ENCODE data around the gene ASPSCR1.
A peak's percentile ranks its signal among the peaks of the same experiment; 100 is the strongest.

ASPSCR1 gene

GRCh38 chr17:82052638-82053059, 75.2 kb downstream of the ASPSCR1 start:
- Mint-ChIP-seq H3K27me3 (no peaks in the 10 kb centered on the region), H3K4me3 (peak overlapping the region; percentile 81), H3K4me1 (peaks cover 14% of the 10 kb centered on the region), H3K27ac (peak overlapping the region; percentile 46), H3K36me3 (no peaks in the 10 kb centered on the region), H3K9me3 (no peaks in the 10 kb centered on the region)

DNA sequence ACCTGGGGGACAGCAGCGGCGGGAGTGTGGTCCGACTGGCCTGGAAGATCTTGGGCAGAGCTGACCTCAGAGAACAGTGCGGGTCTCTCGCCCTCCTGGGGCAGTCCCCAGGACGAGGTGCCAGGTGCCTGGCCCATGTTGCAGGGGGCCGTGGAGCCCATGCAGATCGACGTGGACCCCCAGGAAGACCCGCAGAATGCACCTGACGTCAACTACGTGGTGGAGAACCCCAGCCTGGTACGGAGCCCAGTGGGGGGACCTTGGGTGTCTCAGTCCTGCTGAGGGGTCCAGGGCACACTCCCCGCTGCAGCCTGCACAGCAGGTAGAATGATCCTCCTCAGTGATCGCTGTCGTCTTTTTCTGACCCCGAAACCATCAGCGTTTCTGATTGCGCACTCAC, 75.7 kb downstream of the ASPSCR1 start:
- H3K27ac Mint-ChIP-seq, result no peak overlapping the region
- peak overlapping the region; percentile 81 for H3K4me3 Mint-ChIP-seq
- H3K9me3 Mint-ChIP-seq, result no peaks in the 10 kb centered on the region

GRCh38 chr17:82053556-82054263, 76.3 kb downstream of the ASPSCR1 start:
- Mint-ChIP-seq H3K27ac (no peak overlapping the region), H3K36me3 (no peaks in the 10 kb centered on the region)

More for the DNA sequence above, 75.7 kb downstream of the ASPSCR1 start:
- H3K27me3 Mint-ChIP-seq, result no peaks in the 10 kb centered on the region
- H3K36me3 Mint-ChIP-seq, result no peaks in the 10 kb centered on the region
- peaks cover 14% of the 10 kb centered on the region for H3K4me1 Mint-ChIP-seq

GRCh38 chr17:82054351-82055022, 77.1 kb downstream of the ASPSCR1 start:
- Mint-ChIP-seq H3K27me3 (no peaks in the 10 kb centered on the region), H3K36me3 (no peaks in the 10 kb centered on the region), H3K4me3 (no peak overlapping the region), H3K4me1 (peaks cover 14% of the 10 kb centered on the region), H3K27ac (no peak overlapping the region), H3K9me3 (no peaks in the 10 kb centered on the region)

More at GRCh38 chr17:82053556-82054263, 76.3 kb downstream of the ASPSCR1 start:
- Mint-ChIP-seq H3K4me3 (peak overlapping the region; percentile 81), H3K9me3 (no peaks in the 10 kb centered on the region), H3K27me3 (no peaks in the 10 kb centered on the region), H3K4me1 (peaks cover 14% of the 10 kb centered on the region)

GRCh38 chr17:82055023-82055964, 77.9 kb downstream of the ASPSCR1 start:
- Mint-ChIP-seq H3K27me3 (no peaks in the 10 kb centered on the region), H3K9me3 (no peaks in the 10 kb centered on the region), H3K4me3 (no peak overlapping the region), H3K27ac (no peak overlapping the region), H3K36me3 (no peaks in the 10 kb centered on the region), H3K4me1 (peaks cover 14% of the 10 kb centered on the region)

- Mint-ChIP-seq H3K4me1 (peaks cover 7% of the 10 kb centered on the region), H3K27me3 (no peaks in the 10 kb centered on the region), H3K9me3 (no peaks in the 10 kb centered on the region), H3K36me3 (no peaks in the 10 kb centered on the region), H3K27ac (no peak overlapping the region), H3K4me3 (no peak overlapping the region)
These were observed 78.7 kb downstream of the ASPSCR1 start for GRCh38 chr17:82055965-82056728.

DNA sequence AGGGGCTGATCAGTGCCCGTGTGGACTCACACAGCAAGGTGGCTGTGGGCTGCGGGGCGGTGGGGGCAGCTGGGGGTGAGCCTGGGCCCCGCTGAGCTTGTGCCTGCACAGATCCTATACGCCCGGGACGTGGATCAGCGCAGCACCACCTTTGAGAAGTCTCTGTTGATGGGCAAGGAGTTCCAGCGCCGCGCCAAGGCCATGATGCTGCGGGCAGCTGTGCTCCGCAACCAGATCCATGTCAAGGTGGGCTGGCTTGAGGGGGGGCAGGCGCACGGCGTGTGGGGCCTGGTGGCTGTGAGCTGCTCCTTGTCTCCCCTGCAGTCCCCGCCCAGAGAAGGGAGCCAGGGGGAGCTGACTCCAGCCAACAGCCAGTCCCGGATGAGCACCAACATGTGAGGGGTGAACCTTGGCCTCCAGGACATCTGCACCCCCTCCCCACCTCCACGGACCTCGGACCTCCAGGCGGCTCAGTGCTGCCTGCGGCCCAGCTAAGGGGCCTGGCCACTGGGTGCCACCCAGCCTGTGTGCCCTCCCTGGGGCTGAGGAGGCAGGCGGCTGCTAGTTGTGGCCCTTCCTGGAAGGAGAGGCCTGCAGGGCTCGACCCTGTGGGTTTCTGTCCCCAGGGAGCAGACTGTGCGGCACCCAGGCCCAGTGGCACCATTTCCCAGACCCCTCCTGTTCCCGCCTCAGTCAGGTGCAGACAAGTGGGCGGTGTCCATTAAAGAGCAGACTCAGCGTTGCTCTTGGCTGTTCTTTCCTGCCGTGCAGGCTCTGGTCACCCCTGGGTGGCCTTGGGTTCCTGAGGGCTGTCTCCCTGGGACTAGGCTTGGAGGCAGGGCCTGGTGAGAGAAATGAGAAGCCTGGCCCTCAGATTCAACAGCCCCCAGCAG, 79.5 kb downstream of the ASPSCR1 start:
- no peaks in the 10 kb centered on the region for H3K36me3 Mint-ChIP-seq
- H3K9me3 Mint-ChIP-seq, result no peaks in the 10 kb centered on the region
- H3K4me3 Mint-ChIP-seq, result no peak overlapping the region
- H3K27ac Mint-ChIP-seq, result no peak overlapping the region
- no peaks in the 10 kb centered on the region for H3K27me3 Mint-ChIP-seq
- H3K4me1 Mint-ChIP-seq, result peaks cover 7% of the 10 kb centered on the region

DNA sequence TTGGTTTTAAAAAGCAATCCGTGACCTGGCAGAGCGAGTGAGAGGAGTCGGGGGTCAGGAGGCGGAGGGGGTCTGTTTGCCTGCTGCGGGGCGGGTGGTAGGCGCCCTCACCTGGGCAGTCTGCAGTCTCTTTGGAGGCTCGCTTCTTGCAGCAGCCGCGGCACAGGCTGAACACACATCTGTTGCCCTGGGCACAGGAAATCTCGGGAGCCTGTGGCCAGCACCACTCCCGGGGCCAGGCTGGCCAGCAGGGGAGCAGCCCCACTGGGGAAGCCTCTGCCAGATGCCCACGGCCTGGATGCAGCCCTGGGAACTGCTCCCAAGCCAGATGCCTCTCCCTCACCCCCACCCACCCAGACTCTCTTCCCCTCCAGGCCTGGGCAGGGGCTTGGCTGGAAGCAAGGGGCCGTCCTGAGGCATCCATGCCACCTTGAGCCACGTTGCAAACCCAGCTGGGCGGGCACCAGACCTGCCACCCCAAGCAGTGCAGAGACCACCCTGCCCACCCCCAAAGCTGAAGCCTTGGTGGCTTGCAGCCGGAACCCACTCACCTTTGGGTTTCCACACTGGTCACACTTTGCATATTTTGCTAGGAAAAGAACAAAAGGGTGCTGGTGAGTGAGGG, 80.9 kb downstream of the ASPSCR1 start:
- peaks cover 4% of the 10 kb centered on the region for H3K4me1 Mint-ChIP-seq
- no peak overlapping the region for H3K4me3 Mint-ChIP-seq
- no peaks in the 10 kb centered on the region for H3K27me3 Mint-ChIP-seq
- no peak overlapping the region for H3K27ac Mint-ChIP-seq
- H3K36me3 Mint-ChIP-seq, result no peaks in the 10 kb centered on the region
- H3K9me3 Mint-ChIP-seq, result no peaks in the 10 kb centered on the region

- H3K4me3 Mint-ChIP-seq, result no peak overlapping the region
- H3K9me3 Mint-ChIP-seq, result no peaks in the 10 kb centered on the region
- H3K36me3 Mint-ChIP-seq, result no peaks in the 10 kb centered on the region
- peaks cover 3% of the 10 kb centered on the region for H3K4me1 Mint-ChIP-seq
- no peaks in the 10 kb centered on the region for H3K27me3 Mint-ChIP-seq
- H3K27ac Mint-ChIP-seq, result no peak overlapping the region
These were observed 81.4 kb downstream of the ASPSCR1 start for GRCh38 chr17:82058855-82059249.

GRCh38 chr17:82059272-82060000, 82.0 kb downstream of the ASPSCR1 start:
- no peaks in the 10 kb centered on the region for H3K27me3 Mint-ChIP-seq
- H3K4me1 Mint-ChIP-seq, result peaks cover 3% of the 10 kb centered on the region
- H3K27ac Mint-ChIP-seq, result no peak overlapping the region
- H3K9me3 Mint-ChIP-seq, result no peaks in the 10 kb centered on the region
- no peaks in the 10 kb centered on the region for H3K36me3 Mint-ChIP-seq
- no peak overlapping the region for H3K4me3 Mint-ChIP-seq

DNA sequence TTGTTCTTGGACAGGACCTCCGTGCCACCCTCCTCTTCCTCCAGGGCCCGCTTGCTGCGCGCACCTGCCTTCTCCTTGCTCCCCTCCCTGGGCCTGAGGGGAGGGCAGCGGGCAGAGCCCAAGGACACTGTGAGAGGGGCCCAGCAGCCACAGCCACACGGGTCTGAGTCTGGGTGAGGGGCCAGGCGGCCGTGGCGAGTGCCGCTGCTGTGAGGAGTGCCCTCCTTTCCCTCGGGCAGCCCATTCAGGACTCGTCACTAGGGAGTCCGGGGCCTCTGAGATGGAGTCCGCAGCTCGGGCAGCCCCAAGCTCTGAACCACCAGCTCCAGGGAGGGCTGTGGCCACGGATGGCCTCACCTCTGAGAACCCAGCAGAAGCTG, 82.6 kb downstream of the ASPSCR1 start:
- H3K4me1 Mint-ChIP-seq, result peaks cover 3% of the 10 kb centered on the region
- no peaks in the 10 kb centered on the region for H3K9me3 Mint-ChIP-seq
- H3K27me3 Mint-ChIP-seq, result no peaks in the 10 kb centered on the region
- no peak overlapping the region for H3K4me3 Mint-ChIP-seq
- no peaks in the 10 kb centered on the region for H3K36me3 Mint-ChIP-seq
- H3K27ac Mint-ChIP-seq, result no peak overlapping the region

GRCh38 chr17:82060614-82061013, 83.2 kb downstream of the ASPSCR1 start:
- no peaks in the 10 kb centered on the region for H3K27me3 Mint-ChIP-seq
- peaks cover 3% of the 10 kb centered on the region for H3K4me1 Mint-ChIP-seq
- no peak overlapping the region for H3K27ac Mint-ChIP-seq
- no peak overlapping the region for H3K4me3 Mint-ChIP-seq
- no peaks in the 10 kb centered on the region for H3K36me3 Mint-ChIP-seq
- no peaks in the 10 kb centered on the region for H3K9me3 Mint-ChIP-seq

DNA sequence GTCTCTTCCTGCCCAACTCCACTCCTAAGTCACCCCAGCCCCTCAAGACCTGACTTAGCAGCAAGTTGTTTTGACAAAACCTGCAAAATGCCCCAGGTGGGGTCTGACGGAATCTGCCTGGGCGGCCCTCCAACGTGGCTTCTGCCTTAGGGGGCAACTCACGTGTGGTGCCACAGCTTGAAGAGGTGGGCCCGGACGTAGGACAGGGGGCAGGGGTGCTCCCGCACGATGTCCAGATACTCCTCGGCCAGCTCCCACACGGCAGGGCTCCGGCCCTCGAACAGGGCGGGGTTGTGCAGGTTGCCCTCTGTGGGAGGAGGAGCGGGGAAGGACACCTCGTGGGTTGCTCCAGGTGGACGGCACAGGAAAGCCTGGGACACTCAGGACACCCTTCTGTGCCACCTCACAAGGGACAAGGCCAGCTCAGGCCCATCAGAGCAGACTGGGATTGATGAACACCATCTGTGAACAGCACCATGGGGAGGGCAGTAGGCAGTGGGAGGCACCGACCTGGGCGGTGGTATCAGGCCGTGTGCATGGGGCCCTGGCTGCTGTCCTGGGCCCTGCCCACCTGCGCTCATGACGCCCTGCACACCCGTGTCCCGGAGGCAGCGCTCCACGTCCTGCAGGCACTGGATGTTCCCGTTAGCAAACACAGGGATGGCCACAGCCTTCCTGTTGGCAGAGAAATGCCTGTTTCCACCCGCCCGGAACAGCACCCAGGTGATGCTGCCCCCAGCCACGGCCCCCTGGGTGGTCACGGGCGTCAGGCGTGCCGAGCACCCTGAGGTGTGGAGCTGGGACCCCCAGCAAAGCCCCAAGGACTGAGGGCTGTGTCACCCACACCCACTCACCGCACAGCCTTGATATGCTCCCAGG, 83.9 kb downstream of the ASPSCR1 start:
- Mint-ChIP-seq H3K27ac (no peak overlapping the region), H3K27me3 (no peaks in the 10 kb centered on the region), H3K9me3 (no peaks in the 10 kb centered on the region), H3K4me3 (no peak overlapping the region), H3K4me1 (peaks cover 5% of the 10 kb centered on the region), H3K36me3 (no peaks in the 10 kb centered on the region)
